DOHH2 (cell line): ENCODE results near the gene NRL.

Source experiments
- H3F3A ChIP-seq: fragments of 200-600 bp; sonication (generic), shearing (Covaris generic); 2 replicates; pipeline ENCODE4 v1.6.0; 2016; ENCODE audit warnings: antibody characterized with exemption, mild to moderate bottlenecking; ENCODE audit not compliant: control insufficient read depth, insufficient read depth
- H3K27ac ChIP-seq: fragments of 200-600 bp; sonication (generic); 2 replicates; pipeline ENCODE4 v1.5.1; 2014; ENCODE audit warnings: low read depth, mild to moderate bottlenecking, low read length, moderate library complexity
- H3K27me3 ChIP-seq: fragments of 200-600 bp; sonication (generic); 2 replicates; pipeline ENCODE4 v1.6.1; 2014; ENCODE audit warnings: mild to moderate bottlenecking, low read length, mixed read lengths; ENCODE audit not compliant: control insufficient read depth
- H3K36me3 ChIP-seq: fragments of 200-600 bp; sonication (generic); 2 replicates; pipeline ENCODE4 v1.6.1; 2014; ENCODE audit warnings: mild to moderate bottlenecking, low read length, moderate library complexity, mixed read lengths; ENCODE audit not compliant: control insufficient read depth
- H3K4me1 ChIP-seq: fragments of 200-600 bp; sonication (generic); 2 replicates; pipeline ENCODE4 v1.6.1; 2014; ENCODE audit warnings: mild to moderate bottlenecking, low read length, mixed read lengths; ENCODE audit not compliant: control insufficient read depth
- H3K4me2 ChIP-seq: fragments of 200-600 bp; sonication (generic); 2 replicates; pipeline ENCODE4 v1.6.0; 2014; ENCODE audit warnings: mild to moderate bottlenecking, low read length, moderate library complexity
- H3K4me3 ChIP-seq: fragments of 200-600 bp; sonication (generic); 2 replicates; pipeline ENCODE4 v1.5.1; 2014; ENCODE audit warnings: mild to moderate bottlenecking, low read length, mixed read lengths
- H3K79me2 ChIP-seq: fragments of 200-600 bp; sonication (generic); 2 replicates; pipeline ENCODE4 v1.6.1; 2014; ENCODE audit warnings: mild to moderate bottlenecking, low read length, mixed read lengths; ENCODE audit not compliant: control insufficient read depth
- H3K9me2 ChIP-seq: fragments of 200-600 bp; sonication (generic); replicated peaks from 2 replicates; pipeline ENCODE4 v1.6.1; 2014; ENCODE audit warnings: mild to moderate bottlenecking, low read length, mixed read lengths; ENCODE audit not compliant: control insufficient read depth
- H3K9me3 ChIP-seq: fragments of 200-600 bp; sonication (generic); 2 replicates; pipeline ENCODE4 v1.6.1; 2014; ENCODE audit warnings: antibody characterized with exemption, low read length, mixed read lengths; ENCODE audit not compliant: control insufficient read depth, insufficient read depth
- H4K20me1 ChIP-seq: fragments of 200-600 bp; sonication (generic); 2 replicates; pipeline ENCODE4 v1.6.0; 2014; ENCODE audit warnings: low read depth, mild to moderate bottlenecking, antibody characterized with exemption, low read length, moderate library complexity; ENCODE audit not compliant: control insufficient read depth, insufficient read depth
- CTCF ChIP-seq: fragments of 200-600 bp; sonication (generic); IDR thresholded peaks from one replicate; pipeline ENCODE4 v1.5.1; 2014; ENCODE audit warnings: antibody characterized with exemption, mild to moderate bottlenecking, low read depth, low read length; ENCODE audit not compliant: poor library complexity, severe bottlenecking
- EZH2phosphoT487 ChIP-seq: fragments of 200-600 bp; sonication (generic); IDR thresholded peaks from 2 replicates; pipeline ENCODE4 v1.6.1; 2017; ENCODE audit warnings: borderline replicate concordance, mild to moderate bottlenecking, antibody characterized with exemption, low read length, moderate library complexity, mixed read lengths

NRL gene

DNA sequence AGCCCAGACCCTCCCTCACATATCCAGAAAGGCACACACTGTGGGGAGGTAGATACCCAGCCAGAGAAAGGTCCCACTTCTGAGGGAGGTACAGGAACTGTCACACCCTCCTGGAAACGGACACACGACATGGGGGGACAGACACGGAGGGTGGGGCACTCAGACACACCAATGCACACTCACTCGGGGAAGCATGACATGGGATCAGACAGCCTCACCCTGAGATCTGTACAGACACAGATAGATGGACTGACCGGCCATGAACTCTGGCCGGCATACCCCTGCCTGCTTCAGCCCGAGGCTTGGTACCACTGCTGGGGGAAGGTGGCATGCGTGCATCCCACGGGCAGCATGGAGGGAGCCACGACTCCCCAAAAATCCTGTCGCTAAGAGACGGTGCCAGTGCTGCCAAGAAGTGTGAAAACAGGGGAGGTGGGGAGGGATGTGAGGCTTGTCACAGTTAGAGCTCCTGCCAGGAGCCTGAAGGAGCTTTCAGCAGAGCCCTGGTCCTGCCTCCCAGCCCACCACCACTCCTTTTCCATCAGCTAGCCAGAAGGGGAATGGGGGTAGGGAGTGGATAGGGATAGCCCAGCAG lies 42.8 kb downstream of the NRL start:
- Histone ChIP-seq H3K9me3 (no peaks in the 10 kb centered on the region), H3K79me2 (no peaks in the 10 kb centered on the region), H3K9me2 (no peaks in the 10 kb centered on the region), H3K27ac (no peak overlapping the region), H3K27me3 (no peaks in the 10 kb centered on the region), H3K4me1 (peaks cover 10% of the 10 kb centered on the region), H3F3A (no peaks in the 10 kb centered on the region), H3K4me2 (no peak overlapping the region), H4K20me1 (no peaks in the 10 kb centered on the region), H3K4me3 (no peak overlapping the region), H3K36me3 (no peaks in the 10 kb centered on the region)
- TF ChIP-seq CTCF (no peak), EZH2phosphoT487 (no peak)

DNA sequence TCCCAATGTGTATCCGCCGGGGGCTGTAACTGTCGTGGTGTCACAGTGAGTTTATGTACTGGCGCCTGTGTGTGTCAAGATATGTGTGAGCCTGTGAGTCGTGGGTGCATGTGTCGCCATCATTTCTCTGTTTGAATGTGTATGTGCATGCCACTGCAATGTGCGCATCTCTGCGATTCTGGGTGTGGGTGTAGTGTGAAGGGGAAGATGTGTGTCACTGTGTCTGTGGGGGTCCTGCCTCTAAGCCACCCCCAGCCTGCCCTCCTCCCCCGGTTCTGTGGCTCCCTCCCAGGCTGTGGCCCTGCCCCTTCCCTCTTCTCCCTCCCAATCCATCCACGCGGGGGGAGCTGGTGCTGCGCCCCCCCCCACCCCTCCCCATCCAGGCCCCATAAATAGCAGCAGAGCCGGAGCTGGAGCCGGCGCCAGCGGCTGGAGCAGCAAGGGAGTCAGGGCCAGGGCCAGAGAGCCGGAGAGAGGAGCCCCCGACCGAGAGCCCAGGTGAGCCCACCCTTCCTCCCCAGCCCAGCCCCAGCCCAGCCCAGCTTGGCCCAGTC lies 43.5 kb downstream of the NRL start, which contains the start of gene CPNE6:
TSS of gene CPNE6 (plus strand) at position 419 of the 554 bp plus-strand sequence. CDS start 1,375 bp downstream, outside the sequence.
- no peak within 1 kb of the TSS for H3K27ac ChIP-seq
- H3K4me3 ChIP-seq, result no peak within 1 kb of the TSS
- no peaks in the 10 kb centered on the region for H3F3A ChIP-seq
- no peaks in the 10 kb centered on the region for H3K36me3 ChIP-seq
- H3K27me3 ChIP-seq, result no peaks in the 10 kb centered on the region
- TF ChIP-seq CTCF, result no peak
- no peak for TF ChIP-seq EZH2phosphoT487
- no peaks in the 10 kb centered on the region for H3K9me3 ChIP-seq
- H4K20me1 ChIP-seq, result no peaks in the 10 kb centered on the region
- no peaks in the 10 kb centered on the region for H3K79me2 ChIP-seq
- no peak within 1 kb of the TSS for H3K4me2 ChIP-seq
- peaks cover 10% of the 10 kb centered on the region for H3K4me1 ChIP-seq
- H3K9me2 ChIP-seq, result no peaks in the 10 kb centered on the region

DNA sequence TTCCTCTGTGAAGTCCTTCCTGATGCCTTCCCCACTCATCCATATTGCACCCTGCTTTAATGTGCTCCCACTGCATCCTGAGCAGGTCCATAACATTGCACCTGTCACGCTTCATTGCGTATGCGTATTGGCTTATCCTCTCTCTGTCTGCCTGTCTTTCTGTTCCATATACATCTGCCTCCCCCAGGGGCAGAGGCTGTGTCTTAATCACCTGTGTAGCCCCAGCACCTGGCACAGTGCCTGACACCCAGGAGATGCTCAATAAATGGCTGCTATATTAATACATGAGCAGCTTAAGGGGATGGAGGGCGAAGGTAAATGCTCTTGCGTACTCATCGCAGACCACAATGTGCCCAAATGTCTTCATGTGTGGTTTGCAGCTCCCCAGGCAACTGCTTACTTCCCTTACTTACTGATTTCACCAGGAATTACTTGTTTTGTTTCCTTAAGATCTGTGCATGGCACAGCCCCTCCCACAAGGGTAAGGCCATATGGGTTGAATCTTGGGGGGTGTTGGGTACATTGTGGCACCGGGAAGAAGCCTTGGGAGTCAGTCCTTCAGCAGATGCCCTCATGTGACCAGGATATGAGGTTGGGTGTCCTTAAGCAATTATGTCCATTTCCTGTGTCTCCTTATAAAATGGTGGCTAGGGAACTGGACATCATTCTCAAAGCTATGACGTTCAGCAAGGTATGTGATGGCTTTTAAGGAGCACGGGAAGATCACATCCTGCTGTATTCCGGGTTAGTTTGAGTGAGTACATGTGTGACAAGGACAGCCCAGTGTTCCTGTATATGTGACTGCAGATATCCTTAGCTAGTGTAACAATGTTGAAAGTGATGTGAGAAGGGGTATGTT lies 44.2 kb downstream of the NRL start:
- H3K4me2 ChIP-seq, result no peak overlapping the region
- TF ChIP-seq CTCF, result no peak
- no peak for TF ChIP-seq EZH2phosphoT487
- peaks cover 5% of the 10 kb centered on the region for H3K4me1 ChIP-seq
- no peak overlapping the region for H3K4me3 ChIP-seq
- no peaks in the 10 kb centered on the region for H4K20me1 ChIP-seq
- no peaks in the 10 kb centered on the region for H3F3A ChIP-seq
- no peaks in the 10 kb centered on the region for H3K27me3 ChIP-seq
- H3K9me2 ChIP-seq, result no peaks in the 10 kb centered on the region
- H3K79me2 ChIP-seq, result no peaks in the 10 kb centered on the region
- no peak overlapping the region for H3K27ac ChIP-seq
- no peaks in the 10 kb centered on the region for H3K9me3 ChIP-seq
- H3K36me3 ChIP-seq, result no peaks in the 10 kb centered on the region
